H9 (cell line): ENCODE results near the gene PBX1. TPM values are rescaled to one million over a fixed set of nuclear protein-coding genes. Genes with fewer than 3 reads are reported as not detected.

Source experiments
- DNase-seq: peaks from one replicate; pipeline ENCODE4 v3.0.0-alpha.2; 2017
- H2AFZ ChIP-seq: one replicate; pipeline ENCODE4 v1.6.1; 2013; ENCODE audit warnings: mild to moderate bottlenecking, low read length, control low read depth, moderate library complexity
- H2AK5ac ChIP-seq: 2 replicates; pipeline ENCODE4 v1.6.1; 2013; ENCODE audit warnings: low read length, control low read depth, mixed read lengths; ENCODE audit not compliant: insufficient read length
- H2BK120ac ChIP-seq: one replicate; pipeline ENCODE4 v1.6.1; 2013; ENCODE audit warnings: low read depth, mild to moderate bottlenecking, low read length, control low read depth, inconsistent platforms; ENCODE audit not compliant: poor library complexity, severe bottlenecking
- H2BK12ac ChIP-seq: 2 replicates; pipeline ENCODE4 v1.6.1; 2013; ENCODE audit warnings: low read length, control low read depth, mixed read lengths, low read depth; ENCODE audit not compliant: insufficient read length
- H2BK15ac ChIP-seq: 2 replicates; pipeline ENCODE4 v1.6.1; 2013; ENCODE audit warnings: low read depth, low read length, control low read depth
- H2BK20ac ChIP-seq: one replicate; pipeline ENCODE4 v1.6.1; 2013; ENCODE audit warnings: low read depth, mild to moderate bottlenecking, low read length, control low read depth, inconsistent platforms; ENCODE audit not compliant: poor library complexity, severe bottlenecking
- H2BK5ac ChIP-seq: 2 replicates; pipeline ENCODE4 v1.6.1; 2013; ENCODE audit warnings: low read length, control low read depth, mixed read lengths; ENCODE audit not compliant: insufficient read length
- H3K14ac ChIP-seq: 2 replicates; pipeline ENCODE4 v1.6.1; 2013; ENCODE audit warnings: low read length, control low read depth; ENCODE audit not compliant: insufficient read depth
- H3K18ac ChIP-seq: 2 replicates; pipeline ENCODE4 v1.6.1; 2013; ENCODE audit warnings: low read depth, mild to moderate bottlenecking, mixed read lengths, low read length, control low read depth; ENCODE audit not compliant: insufficient read length
- H3K23ac ChIP-seq: 2 replicates; pipeline ENCODE4 v1.6.1; 2013; ENCODE audit warnings: low read length, control low read depth, mixed read lengths, low read depth; ENCODE audit not compliant: insufficient read length
- H3K23me2 ChIP-seq: 2 replicates; pipeline ENCODE4 v1.6.1; 2013; ENCODE audit warnings: low read depth, mild to moderate bottlenecking, mixed read lengths, low read length, control low read depth; ENCODE audit not compliant: insufficient read length, poor library complexity, severe bottlenecking
- H3K27ac ChIP-seq: 2 replicates; pipeline ENCODE4 v1.5.1; 2013; ENCODE audit warnings: low read length, control low read depth, mixed read lengths, low read depth; ENCODE audit not compliant: insufficient read length
- H3K27me3 ChIP-seq: 2 replicates; pipeline ENCODE4 v1.6.1; 2013; ENCODE audit warnings: low read length, control low read depth, inconsistent platforms; ENCODE audit not compliant: insufficient read depth
- H3K4ac ChIP-seq: 2 replicates; pipeline ENCODE4 v1.6.1; 2013; ENCODE audit warnings: low read depth, mild to moderate bottlenecking, control low read depth, inconsistent platforms, low read length, moderate library complexity
- H3K4me1 ChIP-seq: 2 replicates; pipeline ENCODE4 v1.6.1; 2013; ENCODE audit warnings: low read length, control low read depth, inconsistent platforms; ENCODE audit not compliant: insufficient read depth
- H3K4me2 ChIP-seq: 2 replicates; pipeline ENCODE4 v1.6.1; 2013; ENCODE audit warnings: low read length, control low read depth, mixed read lengths; ENCODE audit not compliant: insufficient read length, insufficient read depth
- H3K56ac ChIP-seq: 2 replicates; pipeline ENCODE4 v1.6.1; 2013; ENCODE audit warnings: low read depth, mild to moderate bottlenecking, mixed read lengths, low read length, control low read depth; ENCODE audit not compliant: insufficient read length
- H3K79me1 ChIP-seq: 2 replicates; pipeline ENCODE4 v1.6.1; 2013; ENCODE audit warnings: low read depth, mild to moderate bottlenecking, moderate library complexity, low read length, control low read depth, inconsistent platforms; ENCODE audit not compliant: insufficient read depth, poor library complexity, severe bottlenecking
- H3K79me2 ChIP-seq: 2 replicates; pipeline ENCODE4 v1.6.1; 2013; ENCODE audit warnings: low read length, control low read depth, inconsistent platforms; ENCODE audit not compliant: insufficient read depth
- H3K9ac ChIP-seq: 2 replicates; pipeline ENCODE4 v1.6.1; 2013; ENCODE audit warnings: low read length, control low read depth, mixed read lengths; ENCODE audit not compliant: insufficient read length; ENCODE audit errors: extremely low read depth
- H3K9me3 ChIP-seq: one replicate; pipeline ENCODE4 v1.6.1; 2013; ENCODE audit warnings: low read depth, low read length, inconsistent platforms; ENCODE audit not compliant: control insufficient read depth
- H3T11ph ChIP-seq: one replicate; pipeline ENCODE4 v1.6.1; 2013; ENCODE audit warnings: mild to moderate bottlenecking, low read length, control low read depth, inconsistent platforms
- H4K20me1 ChIP-seq: one replicate; pipeline ENCODE4 v1.6.1; 2013; ENCODE audit not compliant: control insufficient read depth, insufficient read length, insufficient read depth
- H4K5ac ChIP-seq: 2 replicates; pipeline ENCODE4 v1.6.1; 2013; ENCODE audit warnings: low read depth, mild to moderate bottlenecking, mixed read lengths, low read length, control low read depth; ENCODE audit not compliant: insufficient read length
- H4K8ac ChIP-seq: replicated peaks from 2 replicates; pipeline ENCODE4 v1.6.1; 2013; ENCODE audit warnings: low read length, control low read depth, mixed read lengths, low read depth; ENCODE audit not compliant: insufficient read length
- H4K91ac ChIP-seq: 2 replicates; pipeline ENCODE4 v1.6.1; 2013; ENCODE audit warnings: low read depth, mild to moderate bottlenecking, moderate library complexity, mixed read lengths, low read length, control low read depth; ENCODE audit not compliant: insufficient read length
- H3K27ac Mint-ChIP-seq, 3 experiments: 2 replicates in 2 of 3; 3 replicates in 1 of 3; pipeline ENCODE4 v1.8.0; 2020 to 2021; ENCODE audit warnings: mixed read lengths in 3 of 3, mild to moderate bottlenecking in 1 of 3, moderate library complexity in 1 of 3
- H3K27me3 Mint-ChIP-seq: 2 replicates; pipeline ENCODE4 v1.8.0; 2021; ENCODE audit warnings: low read depth, mild to moderate bottlenecking, moderate library complexity, mixed read lengths
- H3K36me3 Mint-ChIP-seq, 3 experiments: 2 replicates in 2 of 3; 3 replicates in 1 of 3; pipeline ENCODE4 v1.8.0; 2020 to 2021; ENCODE audit warnings: low read depth in 3 of 3, mixed read lengths in 3 of 3; ENCODE audit not compliant: insufficient read depth in 1 of 3
- H3K4me1 Mint-ChIP-seq, 2 experiments: 2 replicates each; pipeline ENCODE4 v1.8.0; 2020; ENCODE audit warnings: mixed read lengths in 2 of 2
- H3K4me3 Mint-ChIP-seq, 2 experiments: 2 replicates in 1 of 2; 3 replicates in 1 of 2; pipeline ENCODE4 v1.8.0; 2020 to 2021; ENCODE audit warnings: mild to moderate bottlenecking in 2 of 2, mixed read lengths in 2 of 2, moderate library complexity in 1 of 2
- H3K9me3 Mint-ChIP-seq, 2 experiments: 2 replicates in 1 of 2; 3 replicates in 1 of 2; pipeline ENCODE4 v1.8.0; 2020; ENCODE audit warnings: mild to moderate bottlenecking in 2 of 2, mixed read lengths in 2 of 2, moderate library complexity in 1 of 2
- WGBS: extraction: QIAGEN DNeasy Blood & Tissue Kit; methylation state at CpG from one replicate; pipeline ENCODE4 v1.1.7; 2013; ENCODE audit warnings: missing lambda C conversion rate, low lambda C conversion rate, mixed read lengths; ENCODE audit not compliant: insufficient read length; ENCODE audit errors: extremely low coverage; 5-methylcytosine and 5-hydroxymethylcytosine counted together
- total RNA-seq: library from RNA; stranded (reverse); gene quantifications from 2 replicates; pipeline ENCODE4 v1.2.1, GENCODE V29; 2021
- TF ChIP-seq, protein P1 (sequence below): fragments of 200-600 bp; sonication (generic); conservative IDR thresholded peaks from 3 replicates; pipeline ENCODE4 v1.8.0; 2021; ENCODE audit warnings: antibody characterized with exemption, mild to moderate bottlenecking

The PBX1 gene
- total RNA-seq, 1 experiment from 2014 or later = 142 TPM

DNA sequence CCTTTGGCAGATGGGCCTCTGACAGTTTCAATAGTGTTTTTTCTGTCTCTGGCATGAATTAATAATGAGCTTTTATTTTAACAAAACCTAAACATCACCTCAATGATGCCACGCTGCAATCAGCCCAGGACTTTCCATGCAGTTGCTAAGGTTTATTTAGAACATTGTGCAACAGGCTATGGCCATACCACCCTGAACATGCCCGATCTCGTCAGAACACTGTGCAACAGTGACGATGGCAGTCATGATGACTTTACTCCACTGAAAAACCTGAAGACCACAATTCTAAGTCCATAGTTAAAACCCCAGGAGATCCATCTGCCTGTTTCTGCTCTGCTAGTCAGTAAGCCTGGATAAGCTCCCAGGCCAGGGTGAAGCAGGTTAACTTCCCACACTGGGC is 310.0 kb downstream of the PBX1 start:
- no peak overlapping the region for H2BK20ac ChIP-seq
- Mint-ChIP-seq H3K9me3 (no peaks in the 10 kb centered on the region), H3K27me3 (peaks cover 12% of the 10 kb centered on the region), H3K27ac (no peak overlapping the region; a peak in 1 of 7 replicates), H3K4me1 (0 out of 4 replicates have a peak, but pooled peaks cover 0 to 5% of the 10 kb centered on the region in 2 experiments), H3K4me3 (no peak overlapping the region), H3K36me3 (no peaks in the 10 kb centered on the region)
- no peaks in the 10 kb centered on the region; the same call in 1 of the 2 replicates for H3K27me3 ChIP-seq
- TF ChIP-seq, protein P1, sequence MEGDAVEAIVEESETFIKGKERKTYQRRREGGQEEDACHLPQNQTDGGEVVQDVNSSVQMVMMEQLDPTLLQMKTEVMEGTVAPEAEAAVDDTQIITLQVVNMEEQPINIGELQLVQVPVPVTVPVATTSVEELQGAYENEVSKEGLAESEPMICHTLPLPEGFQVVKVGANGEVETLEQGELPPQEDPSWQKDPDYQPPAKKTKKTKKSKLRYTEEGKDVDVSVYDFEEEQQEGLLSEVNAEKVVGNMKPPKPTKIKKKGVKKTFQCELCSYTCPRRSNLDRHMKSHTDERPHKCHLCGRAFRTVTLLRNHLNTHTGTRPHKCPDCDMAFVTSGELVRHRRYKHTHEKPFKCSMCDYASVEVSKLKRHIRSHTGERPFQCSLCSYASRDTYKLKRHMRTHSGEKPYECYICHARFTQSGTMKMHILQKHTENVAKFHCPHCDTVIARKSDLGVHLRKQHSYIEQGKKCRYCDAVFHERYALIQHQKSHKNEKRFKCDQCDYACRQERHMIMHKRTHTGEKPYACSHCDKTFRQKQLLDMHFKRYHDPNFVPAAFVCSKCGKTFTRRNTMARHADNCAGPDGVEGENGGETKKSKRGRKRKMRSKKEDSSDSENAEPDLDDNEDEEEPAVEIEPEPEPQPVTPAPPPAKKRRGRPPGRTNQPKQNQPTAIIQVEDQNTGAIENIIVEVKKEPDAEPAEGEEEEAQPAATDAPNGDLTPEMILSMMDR = no peak
- no peaks in the 10 kb centered on the region for H4K20me1 ChIP-seq
- H4K5ac ChIP-seq = no peak overlapping the region
- H3K18ac ChIP-seq = no peak overlapping the region
- no CpG with 5 or more reads among the region's 4 CpGs for WGBS
- no peak overlapping the region for H3K27ac ChIP-seq
- H3K9me3 ChIP-seq = no peaks in the 10 kb centered on the region
- H2AFZ ChIP-seq = no peak overlapping the region
- no peak for DNase-seq
- no peak overlapping the region for H3K23ac ChIP-seq
- H2BK15ac ChIP-seq = no peak overlapping the region
- no peak overlapping the region for H4K91ac ChIP-seq
- H3K56ac ChIP-seq = no peak overlapping the region
- no peaks in the 10 kb centered on the region for H3K79me1 ChIP-seq
- H4K8ac ChIP-seq = no peak overlapping the region
- no peak overlapping the region for H3K14ac ChIP-seq
- no peaks in the 10 kb centered on the region for H3K79me2 ChIP-seq
- no peak overlapping the region for H2BK12ac ChIP-seq
- H2AK5ac ChIP-seq = no peak overlapping the region
- no peak overlapping the region for H3K4ac ChIP-seq
- no peaks in the 10 kb centered on the region for H3K23me2 ChIP-seq
- H3K4me2 ChIP-seq = no peak overlapping the region
- no peak overlapping the region for H3T11ph ChIP-seq
- no peak overlapping the region for H3K9ac ChIP-seq
- H3K4me1 ChIP-seq = no peaks in the 10 kb centered on the region
- no peak overlapping the region for H2BK5ac ChIP-seq
- H2BK120ac ChIP-seq = no peak overlapping the region
